ENCODE results near the gene ATP5F1A. TPM values are rescaled to one million over a fixed set of nuclear protein-coding genes. Genes with fewer than 3 reads are reported as not detected.
"Not testable (repeated sequence)": the region's sequence is repeated elsewhere in the genome, so short reads cannot be mapped to it uniquely, and the experiment has no call there.

The ATP5F1A gene
- total RNA-seq, 1 experiment from 2014 or later: 349 TPM

GRCh38 chr18:46130061-46130460, 32.0 kb upstream of the ATP5F1A start:
- Mint-ChIP-seq H3K4me3 (ENCODE audit: unreplicated experiment) (no peak overlapping the region), H3K36me3 (ENCODE audit: insufficient read depth, unreplicated experiment) (peaks cover 20% of the 10 kb centered on the region), H3K27me3 (ENCODE audit: insufficient read depth, unreplicated experiment) (no peaks in the 10 kb centered on the region), H3K4me1 (ENCODE audit: low read depth, unreplicated experiment) (no peaks in the 10 kb centered on the region), H3K27ac (ENCODE audit: unreplicated experiment) (no peak overlapping the region), H3K9me3 (ENCODE audit: unreplicated experiment) (no peaks in the 10 kb centered on the region)
- BruUV-seq (replicated peaks): no TSS peak
- POLR2A ChIA-PET: no interaction called here
- Histone ChIP-seq H3K4me3 (ENCODE audit: low read depth, low read length) (no peak overlapping the region), H3K9me3 (no peaks in the 10 kb centered on the region), H3K36me3 (ENCODE audit: control insufficient read depth, insufficient read depth, low read length) (no peaks in the 10 kb centered on the region), H3K4me1 (no peaks in the 10 kb centered on the region), H3K27me3 (replicated peaks; ENCODE audit: control insufficient read depth, insufficient read depth, low read length) (no peaks in the 10 kb centered on the region)
- intact Hi-C loops (cut with micrococcal nuclease; ENCODE audit: unreplicated experiment): no loop called here
- CTCF ChIA-PET: no interaction called here
- DNase-seq: no peak
- no peak for TF ChIP-seq CTCF (IDR thresholded peaks at IDR 0.05; ENCODE audit: insufficient read depth in 1 of 2, low read depth in 1 of 2, low read length in 1 of 2, severe bottlenecking in 1 of 2, unreplicated experiment in 1 of 2)

GRCh38 chr18:46126625-46127024, 28.5 kb upstream of the ATP5F1A start:
- H3K36me3 Mint-ChIP-seq (ENCODE audit: insufficient read depth, unreplicated experiment): peaks cover 20% of the 10 kb centered on the region
- DNase-seq; BruUV-seq (replicated peaks); H3K4me1 Mint-ChIP-seq (ENCODE audit: low read depth, unreplicated experiment); H3K4me1 ChIP-seq; H3K4me3 Mint-ChIP-seq (ENCODE audit: unreplicated experiment); H3K36me3 ChIP-seq (ENCODE audit: control insufficient read depth, insufficient read depth, low read length); H3K27ac Mint-ChIP-seq (ENCODE audit: unreplicated experiment); H3K4me3 ChIP-seq (ENCODE audit: low read depth, low read length); H3K9me3 ChIP-seq; CTCF ChIA-PET; H3K27me3 ChIP-seq (replicated peaks; ENCODE audit: control insufficient read depth, insufficient read depth, low read length); H3K9me3 Mint-ChIP-seq (ENCODE audit: unreplicated experiment); H3K27me3 Mint-ChIP-seq (ENCODE audit: insufficient read depth, unreplicated experiment); POLR2A ChIA-PET; intact Hi-C loops (cut with micrococcal nuclease; ENCODE audit: unreplicated experiment): not testable (repeated sequence)

- TF ChIP-seq CTCF (IDR thresholded peaks at IDR 0.05; ENCODE audit: insufficient read depth in 1 of 2, low read depth in 1 of 2, low read length in 1 of 2, severe bottlenecking in 1 of 2, unreplicated experiment in 1 of 2): no peak
Observed at GRCh38 chr18:46113751-46114150, 15.7 kb upstream of the ATP5F1A start.

GRCh38 chr18:46110406-46110805, 12.3 kb upstream of the ATP5F1A start:
- CTCF ChIA-PET: no interaction called here
- Histone ChIP-seq H3K9me3 (no peaks in the 10 kb centered on the region), H3K4me3 (ENCODE audit: low read depth, low read length) (no peak overlapping the region), H3K36me3 (ENCODE audit: control insufficient read depth, insufficient read depth, low read length) (no peaks in the 10 kb centered on the region), H3K27me3 (replicated peaks; ENCODE audit: control insufficient read depth, insufficient read depth, low read length) (no peaks in the 10 kb centered on the region), H3K4me1 (no peaks in the 10 kb centered on the region)
- no peak for DNase-seq
- Mint-ChIP-seq H3K36me3 (ENCODE audit: insufficient read depth, unreplicated experiment) (peaks cover 14% of the 10 kb centered on the region), H3K9me3 (ENCODE audit: unreplicated experiment) (no peaks in the 10 kb centered on the region), H3K4me3 (ENCODE audit: unreplicated experiment) (no peak overlapping the region), H3K27me3 (ENCODE audit: insufficient read depth, unreplicated experiment) (no peaks in the 10 kb centered on the region), H3K27ac (ENCODE audit: unreplicated experiment) (no peak overlapping the region), H3K4me1 (ENCODE audit: low read depth, unreplicated experiment) (no peaks in the 10 kb centered on the region)
- POLR2A ChIA-PET: no interaction called here
- no TSS peak for BruUV-seq (replicated peaks)
- intact Hi-C loops (cut with micrococcal nuclease; ENCODE audit: unreplicated experiment): no loop called here
- TF ChIP-seq CTCF (IDR thresholded peaks at IDR 0.05; ENCODE audit: insufficient read depth in 1 of 2, low read depth in 1 of 2, low read length in 1 of 2, severe bottlenecking in 1 of 2, unreplicated experiment in 1 of 2): no peak

More at GRCh38 chr18:46113751-46114150, 15.7 kb upstream of the ATP5F1A start:
- Mint-ChIP-seq H3K27me3 (ENCODE audit: insufficient read depth, unreplicated experiment) (no peaks in the 10 kb centered on the region), H3K4me1 (ENCODE audit: low read depth, unreplicated experiment) (no peaks in the 10 kb centered on the region), H3K27ac (ENCODE audit: unreplicated experiment) (no peak overlapping the region), H3K36me3 (ENCODE audit: insufficient read depth, unreplicated experiment) (peaks cover 13% of the 10 kb centered on the region), H3K9me3 (ENCODE audit: unreplicated experiment) (no peaks in the 10 kb centered on the region), H3K4me3 (ENCODE audit: unreplicated experiment) (no peak overlapping the region)
- intact Hi-C loops (cut with micrococcal nuclease; ENCODE audit: unreplicated experiment): no loop called here
- BruUV-seq (replicated peaks): no TSS peak
- no peaks in the 10 kb centered on the region for H3K36me3 ChIP-seq (ENCODE audit: control insufficient read depth, insufficient read depth, low read length)
- POLR2A ChIA-PET: no interaction called here
- no peaks in the 10 kb centered on the region for H3K27me3 ChIP-seq (replicated peaks; ENCODE audit: control insufficient read depth, insufficient read depth, low read length)
- no peak overlapping the region for H3K4me3 ChIP-seq (ENCODE audit: low read depth, low read length)
- no peak for DNase-seq
- CTCF ChIA-PET: no interaction called here
- H3K4me1 ChIP-seq: no peaks in the 10 kb centered on the region
- H3K9me3 ChIP-seq: no peaks in the 10 kb centered on the region
